Measurements from ENCODE around the gene AMPD3. TPM values are rescaled to one million over a fixed set of nuclear protein-coding genes. Genes with fewer than 3 reads are reported as not detected.

The AMPD3 gene
- total RNA-seq, 1 donor from 2014 or later: 3.4 TPM

GRCh38 chr11:10503777-10504480, 48.9 kb downstream of the AMPD3 start:
- Histone ChIP-seq H3K4me3 (no peak overlapping the region), H3K36me3 (peaks cover 8% of the 10 kb centered on the region), H3K9me3 (replicated peaks) (no peaks in the 10 kb centered on the region), H3K27ac (replicated peaks) (no peak overlapping the region), H3K4me1 (no peaks in the 10 kb centered on the region), H3K27me3 (ENCODE audit: low read depth) (no peaks in the 10 kb centered on the region)
- intact Hi-C loops (cut with micrococcal nuclease): no loop called here
- no peak for DNase-seq
- no peak for TF ChIP-seq CTCF (IDR thresholded peaks at IDR 0.05; ENCODE audit: borderline replicate concordance)

GRCh38 chr11:10504490-10504889, 49.4 kb downstream of the AMPD3 start:
- Histone ChIP-seq H3K27me3 (ENCODE audit: low read depth) (no peaks in the 10 kb centered on the region), H3K4me3 (no peak overlapping the region), H3K27ac (replicated peaks) (no peak overlapping the region), H3K9me3 (replicated peaks) (no peaks in the 10 kb centered on the region), H3K4me1 (no peaks in the 10 kb centered on the region), H3K36me3 (peaks cover 8% of the 10 kb centered on the region)
- no peak for TF ChIP-seq CTCF (IDR thresholded peaks at IDR 0.05; ENCODE audit: borderline replicate concordance)
- no peak for DNase-seq
- intact Hi-C loops (cut with micrococcal nuclease): no loop called here

- no peaks in the 10 kb centered on the region for H3K9me3 ChIP-seq (replicated peaks)
- H3K4me1 ChIP-seq: no peaks in the 10 kb centered on the region
- TF ChIP-seq CTCF (IDR thresholded peaks at IDR 0.05; ENCODE audit: borderline replicate concordance): no peak
- DNase-seq: no peak
- H3K27ac ChIP-seq (replicated peaks): no peak overlapping the region
- no peaks in the 10 kb centered on the region for H3K27me3 ChIP-seq (ENCODE audit: low read depth)
- intact Hi-C loops (cut with micrococcal nuclease): no loop called here
- peaks cover 4% of the 10 kb centered on the region for H3K36me3 ChIP-seq
- no peak overlapping the region for H3K4me3 ChIP-seq
Measured at GRCh38 chr11:10505278-10506007, 50.4 kb downstream of the AMPD3 start.

GRCh38 chr11:10506008-10506370, 50.9 kb downstream of the AMPD3 start:
- Histone ChIP-seq H3K36me3 (peaks cover 4% of the 10 kb centered on the region), H3K4me3 (no peak overlapping the region), H3K4me1 (no peaks in the 10 kb centered on the region), H3K27ac (replicated peaks) (no peak overlapping the region), H3K9me3 (replicated peaks) (no peaks in the 10 kb centered on the region), H3K27me3 (ENCODE audit: low read depth) (no peaks in the 10 kb centered on the region)
- TF ChIP-seq CTCF (IDR thresholded peaks at IDR 0.05; ENCODE audit: borderline replicate concordance): no peak
- DNase-seq: no peak
- intact Hi-C loops (cut with micrococcal nuclease): no loop called here

- intact Hi-C loops (cut with micrococcal nuclease): no loop called here
- H3K9me3 ChIP-seq (replicated peaks): no peaks in the 10 kb centered on the region
- TF ChIP-seq CTCF (IDR thresholded peaks at IDR 0.05; ENCODE audit: borderline replicate concordance): no peak
Measured at GRCh38 chr11:10511181-10511621, 56.1 kb downstream of the AMPD3 start.

More at GRCh38 chr11:10511181-10511621, 56.1 kb downstream of the AMPD3 start:
- Histone ChIP-seq H3K4me1 (peaks cover 8% of the 10 kb centered on the region), H3K4me3 (no peak overlapping the region), H3K27me3 (ENCODE audit: low read depth) (no peaks in the 10 kb centered on the region), H3K27ac (replicated peaks) (no peak overlapping the region), H3K36me3 (peaks cover 4% of the 10 kb centered on the region)
- no peak for DNase-seq

Data from left ventricle myocardium inferior (tissue), 1 donor.